Inferior parietal cortex (tissue), 1 donor: ENCODE data around the gene CYB561D1.

Experiments used
- DNase-seq: peaks from one replicate; pipeline ENCODE4 v3.0.0-alpha.2; 2016; ENCODE audit errors: extremely low spot score

Gene CYB561D1

GRCh38 chr1:109500941-109501381 lies 7.1 kb downstream of the CYB561D1 start:
- no peak for DNase-seq

- no peak for DNase-seq
These were observed 7.9 kb downstream of the CYB561D1 start for GRCh38 chr1:109501644-109502363.

- no peak for DNase-seq
These were observed 8.5 kb downstream of the CYB561D1 start for GRCh38 chr1:109502364-109502851.

GRCh38 chr1:109503935-109504334 lies 10.0 kb downstream of the CYB561D1 start:
- DNase-seq = no peak

- DNase-seq = no peak
These were observed 11.1 kb downstream of the CYB561D1 start for GRCh38 chr1:109504974-109505373.

GRCh38 chr1:109508001-109508872 lies 14.3 kb downstream of the CYB561D1 start:
- DNase-seq = no peak

GRCh38 chr1:109508873-109509175 lies 14.9 kb downstream of the CYB561D1 start:
- no peak for DNase-seq

GRCh38 chr1:109509176-109510134 lies 15.6 kb downstream of the CYB561D1 start, which contains the start of gene AMIGO1:
Gene AMIGO1, minus strand, starts transcription at chr1:109509727. Its CDS starts 815 bp downstream, at chr1:109508912.
- no peak for DNase-seq

- DNase-seq = no peak
These were observed 19.3 kb downstream of the CYB561D1 start for GRCh38 chr1:109513110-109513710.

GRCh38 chr1:109514846-109515245 lies 21.0 kb downstream of the CYB561D1 start:
- no peak for DNase-seq

- DNase-seq = no peak
These were observed 23.0 kb downstream of the CYB561D1 start for GRCh38 chr1:109516872-109517271.

- DNase-seq = no peak
These were observed 23.4 kb downstream of the CYB561D1 start for GRCh38 chr1:109517337-109517736.

- DNase-seq = no peak
These were observed 27.4 kb downstream of the CYB561D1 start for GRCh38 chr1:109521002-109521951.

- no peak for DNase-seq
These were observed 28.1 kb downstream of the CYB561D1 start for GRCh38 chr1:109522026-109522425.

GRCh38 chr1:109523706-109524105 lies 29.8 kb downstream of the CYB561D1 start:
- DNase-seq = no peak

GRCh38 chr1:109527098-109527811 lies 33.4 kb downstream of the CYB561D1 start:
- no peak for DNase-seq

- DNase-seq = no peak
These were observed 34.2 kb downstream of the CYB561D1 start for GRCh38 chr1:109527846-109528695.

GRCh38 chr1:109528712-109529111 lies 34.8 kb downstream of the CYB561D1 start:
- DNase-seq = no peak
